GM23338 (cell line): ENCODE results near the gene DAGLA.

Source experiments
- CREB1 ChIP-seq: fragments of 250-450 bp; sonication (Bioruptor Pico); IDR thresholded peaks from 2 replicates; pipeline ENCODE4 v1.5.0; 2020; ENCODE audit warnings: low read depth, mild to moderate bottlenecking, moderate library complexity
- EZH2 ChIP-seq: fragments of 200-600 bp; sonication (generic); IDR thresholded peaks from one replicate; pipeline ENCODE4 v1.8.0; 2017; ENCODE audit warnings: antibody characterized with exemption, mild to moderate bottlenecking, low read depth; ENCODE audit not compliant: unreplicated experiment
- EZH2phosphoT487 ChIP-seq: fragments of 200-600 bp; sonication (generic); IDR thresholded peaks from one replicate; pipeline ENCODE4 v1.8.1; 2018; ENCODE audit warnings: antibody characterized with exemption; ENCODE audit not compliant: unreplicated experiment
- JUNB ChIP-seq: IDR thresholded peaks from one replicate; pipeline ENCODE4 v1.6.1; 2016; ENCODE audit warnings: antibody characterized with exemption; ENCODE audit not compliant: unreplicated experiment
- NANOG ChIP-seq: IDR thresholded peaks from 2 replicates; pipeline ENCODE4 v1.6.1; 2016; ENCODE audit warnings: antibody characterized with exemption, borderline replicate concordance
- POLR2AphosphoS5 ChIP-seq: IDR thresholded peaks from 2 replicates; pipeline ENCODE4 v1.6.1; 2016; ENCODE audit warnings: antibody characterized with exemption, low read depth
- STAT1 ChIP-seq: IDR thresholded peaks from one replicate; pipeline ENCODE4 v1.6.1; 2016; ENCODE audit warnings: antibody characterized with exemption; ENCODE audit not compliant: unreplicated experiment
- ZNF114 ChIP-seq: fragments of 250-450 bp; sonication (Bioruptor Pico); IDR thresholded peaks from 2 replicates; pipeline ENCODE4 v1.5.0; 2020; ENCODE audit warnings: mild to moderate bottlenecking, moderate library complexity
- TF ChIP-seq, protein P1 (sequence below), 2 experiments: fragments of 200-600 bp in 1 of 2; sonication (generic) in 1 of 2; conservative IDR thresholded peaks; 2 replicates each; pipeline versions ENCODE4 v1.5.1 to v1.6.1; 2016 to 2017; ENCODE audit warnings: antibody characterized with exemption in 2 of 2, low read depth in 2 of 2, mild to moderate bottlenecking in 2 of 2, moderate library complexity in 1 of 2
- TF ChIP-seq, protein P2 (sequence below): IDR thresholded peaks from one replicate; pipeline ENCODE4 v1.6.1; 2018; ENCODE audit warnings: antibody characterized with exemption; ENCODE audit not compliant: unreplicated experiment
- TF ChIP-seq, protein P3 (sequence below): IDR thresholded peaks from 2 replicates; pipeline ENCODE4 v1.6.1; 2016; ENCODE audit warnings: antibody characterized with exemption

DNA sequence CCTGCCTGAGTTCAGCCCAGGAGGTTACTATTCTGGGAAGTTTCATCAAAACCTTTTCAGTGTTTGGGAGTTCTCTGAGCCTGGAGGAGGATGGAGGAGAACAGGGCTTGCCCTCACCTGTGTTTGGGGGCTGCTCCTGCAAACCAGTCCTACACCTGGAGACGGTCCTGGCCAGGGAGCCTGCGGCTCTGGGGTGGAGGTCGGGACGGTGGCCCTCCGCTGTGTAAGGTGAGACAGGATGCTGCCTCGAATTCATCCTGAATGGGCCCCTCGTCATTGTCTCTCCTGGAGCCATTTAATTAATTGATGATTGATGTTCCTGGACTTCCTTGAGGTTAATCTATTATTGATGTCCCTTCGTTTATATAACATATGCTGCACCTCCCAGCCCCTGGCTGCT is 6.3 kb downstream of the DAGLA start:
- TF ChIP-seq, protein P1, sequence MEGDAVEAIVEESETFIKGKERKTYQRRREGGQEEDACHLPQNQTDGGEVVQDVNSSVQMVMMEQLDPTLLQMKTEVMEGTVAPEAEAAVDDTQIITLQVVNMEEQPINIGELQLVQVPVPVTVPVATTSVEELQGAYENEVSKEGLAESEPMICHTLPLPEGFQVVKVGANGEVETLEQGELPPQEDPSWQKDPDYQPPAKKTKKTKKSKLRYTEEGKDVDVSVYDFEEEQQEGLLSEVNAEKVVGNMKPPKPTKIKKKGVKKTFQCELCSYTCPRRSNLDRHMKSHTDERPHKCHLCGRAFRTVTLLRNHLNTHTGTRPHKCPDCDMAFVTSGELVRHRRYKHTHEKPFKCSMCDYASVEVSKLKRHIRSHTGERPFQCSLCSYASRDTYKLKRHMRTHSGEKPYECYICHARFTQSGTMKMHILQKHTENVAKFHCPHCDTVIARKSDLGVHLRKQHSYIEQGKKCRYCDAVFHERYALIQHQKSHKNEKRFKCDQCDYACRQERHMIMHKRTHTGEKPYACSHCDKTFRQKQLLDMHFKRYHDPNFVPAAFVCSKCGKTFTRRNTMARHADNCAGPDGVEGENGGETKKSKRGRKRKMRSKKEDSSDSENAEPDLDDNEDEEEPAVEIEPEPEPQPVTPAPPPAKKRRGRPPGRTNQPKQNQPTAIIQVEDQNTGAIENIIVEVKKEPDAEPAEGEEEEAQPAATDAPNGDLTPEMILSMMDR (conservative IDR thresholded peaks at IDR 0.05; ENCODE audit: low read depth in 2 of 2) = no peak
- TF ChIP-seq, protein P2, sequence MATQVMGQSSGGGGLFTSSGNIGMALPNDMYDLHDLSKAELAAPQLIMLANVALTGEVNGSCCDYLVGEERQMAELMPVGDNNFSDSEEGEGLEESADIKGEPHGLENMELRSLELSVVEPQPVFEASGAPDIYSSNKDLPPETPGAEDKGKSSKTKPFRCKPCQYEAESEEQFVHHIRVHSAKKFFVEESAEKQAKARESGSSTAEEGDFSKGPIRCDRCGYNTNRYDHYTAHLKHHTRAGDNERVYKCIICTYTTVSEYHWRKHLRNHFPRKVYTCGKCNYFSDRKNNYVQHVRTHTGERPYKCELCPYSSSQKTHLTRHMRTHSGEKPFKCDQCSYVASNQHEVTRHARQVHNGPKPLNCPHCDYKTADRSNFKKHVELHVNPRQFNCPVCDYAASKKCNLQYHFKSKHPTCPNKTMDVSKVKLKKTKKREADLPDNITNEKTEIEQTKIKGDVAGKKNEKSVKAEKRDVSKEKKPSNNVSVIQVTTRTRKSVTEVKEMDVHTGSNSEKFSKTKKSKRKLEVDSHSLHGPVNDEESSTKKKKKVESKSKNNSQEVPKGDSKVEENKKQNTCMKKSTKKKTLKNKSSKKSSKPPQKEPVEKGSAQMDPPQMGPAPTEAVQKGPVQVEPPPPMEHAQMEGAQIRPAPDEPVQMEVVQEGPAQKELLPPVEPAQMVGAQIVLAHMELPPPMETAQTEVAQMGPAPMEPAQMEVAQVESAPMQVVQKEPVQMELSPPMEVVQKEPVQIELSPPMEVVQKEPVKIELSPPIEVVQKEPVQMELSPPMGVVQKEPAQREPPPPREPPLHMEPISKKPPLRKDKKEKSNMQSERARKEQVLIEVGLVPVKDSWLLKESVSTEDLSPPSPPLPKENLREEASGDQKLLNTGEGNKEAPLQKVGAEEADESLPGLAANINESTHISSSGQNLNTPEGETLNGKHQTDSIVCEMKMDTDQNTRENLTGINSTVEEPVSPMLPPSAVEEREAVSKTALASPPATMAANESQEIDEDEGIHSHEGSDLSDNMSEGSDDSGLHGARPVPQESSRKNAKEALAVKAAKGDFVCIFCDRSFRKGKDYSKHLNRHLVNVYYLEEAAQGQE = no peak
- TF ChIP-seq POLR2AphosphoS5 = no peak
- no peak for TF ChIP-seq JUNB
- no peak for TF ChIP-seq EZH2
- no peak for TF ChIP-seq EZH2phosphoT487
- TF ChIP-seq CREB1 (CRISPR knock-in tag) = no peak
- no peak for TF ChIP-seq ZNF114 (CRISPR knock-in tag)
- TF ChIP-seq STAT1 = no peak
- TF ChIP-seq, protein P3, sequence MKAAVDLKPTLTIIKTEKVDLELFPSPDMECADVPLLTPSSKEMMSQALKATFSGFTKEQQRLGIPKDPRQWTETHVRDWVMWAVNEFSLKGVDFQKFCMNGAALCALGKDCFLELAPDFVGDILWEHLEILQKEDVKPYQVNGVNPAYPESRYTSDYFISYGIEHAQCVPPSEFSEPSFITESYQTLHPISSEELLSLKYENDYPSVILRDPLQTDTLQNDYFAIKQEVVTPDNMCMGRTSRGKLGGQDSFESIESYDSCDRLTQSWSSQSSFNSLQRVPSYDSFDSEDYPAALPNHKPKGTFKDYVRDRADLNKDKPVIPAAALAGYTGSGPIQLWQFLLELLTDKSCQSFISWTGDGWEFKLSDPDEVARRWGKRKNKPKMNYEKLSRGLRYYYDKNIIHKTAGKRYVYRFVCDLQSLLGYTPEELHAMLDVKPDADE = no peak
- no peak for TF ChIP-seq NANOG
